Vein endothelial cell (primary cell): Measurements from ENCODE around the gene SUSD5. TPM values are rescaled to one million over a fixed set of nuclear protein-coding genes. Genes with fewer than 3 reads are reported as not detected.

Experiments
- small RNA-seq: library from RNA; depleted of rRNA; stranded (forward); fragments of <200 nt; gene quantifications from one replicate; pipeline ENCODE3, GENCODE V24; 2012
- total RNA-seq: library from RNA; depleted of rRNA; stranded (reverse); fragments of >200 nt; gene quantifications from 2 replicates; pipeline ENCODE4 v1.2.3, GENCODE V29; 2012

The SUSD5 gene
- total RNA-seq, result 3.9 and 4.3 TPM in 2 replicates

GRCh38 chr3:33218446-33219174, at the start of gene SUSD5:
TSS of gene SUSD5 (minus strand) at chr3:33218810. CDS start at chr3:33218797, 13 bp downstream.

GRCh38 chr3:33113772-33114621, 104.6 kb downstream of the SUSD5 start, which contains the start of gene CRTAP:
TSS of gene CRTAP (plus strand) at chr3:33114014. CDS start at chr3:33114078, 64 bp downstream.

Small RNA genes within 50 kb of the gene (small RNA-seq; reads per million reads assigned to genes)
- gene AC123900.1 (not detected), gene RN7SL296P (not detected)

Other genes with a start within 250 kb of the SUSD5 start
- 68.3 and 70.5 TPM in 2 replicates for gene GLB1, start 121.7 kb downstream of the SUSD5 start, total RNA-seq
- 9.8 and 11.0 TPM in 2 replicates for gene TMPPE, start 121.7 kb downstream of the SUSD5 start, total RNA-seq
- gene CRTAP, start 104.8 kb downstream of the SUSD5 start, total RNA-seq, result 135 and 166 TPM in 2 replicates
- gene FBXL2, start 58.6 kb upstream of the SUSD5 start, total RNA-seq, result 23.2 and 30.7 TPM in 2 replicates
- gene UBP1, start 221.6 kb upstream of the SUSD5 start, total RNA-seq, result 76.8 and 91.8 TPM in 2 replicates